NCI-H1930 (cell line): ENCODE results near the gene YAE1.

Source experiments
- DNase-seq, 2 experiments: peaks; one replicate each; lab custom pipeline; 2025; lab: John Stamatoyannopoulos, UW

Gene YAE1

DNA sequence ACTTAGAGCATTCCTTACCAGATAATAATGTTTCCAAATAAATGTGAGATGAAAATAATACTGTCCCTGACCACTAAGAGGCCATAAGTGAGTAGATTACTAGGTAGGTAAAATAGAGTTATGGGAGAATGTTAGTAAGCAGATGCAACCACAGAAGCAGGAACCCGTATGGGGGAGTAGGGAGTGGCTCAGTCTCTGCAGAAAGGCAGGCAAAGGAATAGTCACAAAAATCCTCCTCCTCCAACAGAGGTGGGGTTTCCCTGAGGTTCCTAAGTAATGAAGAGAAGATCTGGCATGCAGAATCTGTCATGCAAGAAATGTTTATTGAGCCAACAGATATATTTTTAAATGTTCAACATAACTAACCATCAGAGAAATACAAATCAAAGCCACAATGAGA lies 9.0 kb upstream of the YAE1 start:
- no peak for DNase-seq

DNA sequence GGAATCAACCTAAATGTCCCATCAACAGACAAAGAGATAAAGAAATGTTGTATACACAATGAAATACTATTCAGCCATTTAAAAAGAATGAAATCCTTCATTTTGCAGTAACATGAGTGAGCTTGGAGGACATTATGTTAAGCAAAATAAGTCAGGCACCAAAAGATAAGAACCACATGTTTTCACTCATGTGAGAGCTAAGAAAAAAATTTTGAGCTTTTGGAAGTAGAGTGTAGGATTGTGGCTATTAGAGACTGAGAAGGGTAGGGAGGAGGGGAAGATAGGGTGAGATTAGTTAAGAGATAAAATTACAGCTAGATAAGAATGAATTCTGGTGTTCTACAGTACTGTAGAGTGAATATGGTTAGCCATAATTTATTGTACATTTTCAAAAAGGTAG lies 8.3 kb upstream of the YAE1 start:
- no peak for DNase-seq

DNA sequence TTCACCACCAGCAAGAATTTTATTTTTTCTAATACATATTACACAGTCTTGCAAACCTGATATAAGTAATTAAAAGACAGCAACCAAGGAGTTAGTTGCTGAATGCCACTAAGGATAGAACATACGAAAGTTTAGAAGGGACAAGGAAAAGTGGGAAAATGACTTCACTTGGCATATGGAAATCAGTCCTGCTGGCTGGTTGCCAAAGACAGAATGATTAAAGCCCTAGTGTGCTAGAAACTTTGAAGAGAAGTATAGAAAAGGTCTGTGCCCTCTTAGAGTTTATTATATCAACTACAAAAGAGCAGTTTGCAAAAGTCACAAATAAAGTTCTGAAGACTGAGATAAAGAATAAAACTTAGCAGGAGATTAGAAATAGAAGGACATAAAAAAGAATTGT lies 5.8 kb upstream of the YAE1 start:
- no peak for DNase-seq

GRCh38 chr7:39560997-39561396 lies 5.2 kb upstream of the YAE1 start:
- DNase-seq = no peak

DNA sequence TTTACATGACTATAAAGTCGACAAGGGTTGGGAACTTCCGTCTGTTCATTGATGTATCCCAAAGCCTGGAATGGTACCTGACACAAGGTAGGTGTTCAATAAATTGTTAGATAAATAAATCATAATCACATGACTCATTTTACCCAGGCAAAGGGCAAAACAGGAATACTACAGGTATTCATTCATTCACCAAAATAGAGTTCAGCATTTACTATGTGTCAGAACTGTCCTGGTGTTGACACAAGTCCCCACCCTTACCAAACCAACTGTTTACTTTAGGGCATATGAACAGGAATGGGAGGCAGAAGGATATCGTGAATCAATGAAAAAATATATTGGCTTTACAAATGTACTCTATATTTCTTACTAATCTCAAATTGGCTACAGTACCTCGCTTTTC lies 666 bp upstream of the YAE1 start:
- no peak for DNase-seq

DNA sequence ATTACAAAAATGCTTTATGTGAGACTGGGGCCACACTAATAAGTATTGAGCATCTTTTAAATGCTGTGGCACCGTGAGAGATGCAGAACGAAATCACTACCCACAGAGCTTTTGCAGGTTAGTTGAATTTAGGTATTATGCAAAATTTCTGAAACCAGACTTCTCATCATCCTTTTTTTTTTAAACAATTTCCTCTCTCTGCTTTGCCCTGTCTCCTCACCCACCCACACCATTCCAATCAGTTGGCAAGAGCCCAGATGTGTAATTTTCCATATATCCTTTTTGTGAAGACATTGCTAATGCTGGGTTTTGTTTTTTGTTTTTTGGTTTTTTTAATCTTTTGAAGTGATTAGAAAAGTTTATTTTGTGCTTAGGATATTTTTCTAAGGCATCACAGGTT lies 1.1 kb downstream of the YAE1 start:
- no peak for DNase-seq

DNA sequence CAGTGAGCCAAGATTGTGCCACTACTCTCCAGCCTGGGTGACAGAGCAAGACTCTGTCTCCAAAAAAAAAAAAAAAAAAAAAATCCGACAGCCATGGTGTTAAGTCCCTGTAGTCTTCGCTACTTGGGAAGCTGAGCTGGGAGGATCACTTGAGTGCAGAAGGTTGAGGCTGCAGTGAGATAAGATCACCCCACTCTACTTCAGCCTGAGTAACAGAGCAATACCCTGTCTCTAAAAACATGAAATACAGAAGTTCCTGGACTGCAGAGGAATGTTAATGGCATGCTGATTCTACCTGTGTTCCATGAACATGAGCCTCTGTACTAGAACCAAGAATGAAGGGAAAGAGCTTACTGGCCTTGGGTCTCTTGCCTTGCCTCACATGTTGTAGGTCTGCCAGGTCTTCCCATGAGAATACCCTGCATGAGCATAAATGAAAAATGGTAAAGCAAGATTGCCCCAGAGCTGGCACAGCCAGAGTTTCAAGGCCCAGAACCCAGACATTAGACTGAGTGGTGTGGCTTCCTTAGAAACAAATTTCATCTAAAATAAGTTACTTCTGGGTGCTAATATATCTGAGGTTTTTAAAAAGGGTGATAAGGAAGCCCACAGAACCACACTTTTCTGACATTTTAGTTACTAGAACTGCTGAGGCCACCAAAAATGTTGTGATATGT lies 8.6 kb downstream of the YAE1 start:
- DNase-seq = no peak

DNA sequence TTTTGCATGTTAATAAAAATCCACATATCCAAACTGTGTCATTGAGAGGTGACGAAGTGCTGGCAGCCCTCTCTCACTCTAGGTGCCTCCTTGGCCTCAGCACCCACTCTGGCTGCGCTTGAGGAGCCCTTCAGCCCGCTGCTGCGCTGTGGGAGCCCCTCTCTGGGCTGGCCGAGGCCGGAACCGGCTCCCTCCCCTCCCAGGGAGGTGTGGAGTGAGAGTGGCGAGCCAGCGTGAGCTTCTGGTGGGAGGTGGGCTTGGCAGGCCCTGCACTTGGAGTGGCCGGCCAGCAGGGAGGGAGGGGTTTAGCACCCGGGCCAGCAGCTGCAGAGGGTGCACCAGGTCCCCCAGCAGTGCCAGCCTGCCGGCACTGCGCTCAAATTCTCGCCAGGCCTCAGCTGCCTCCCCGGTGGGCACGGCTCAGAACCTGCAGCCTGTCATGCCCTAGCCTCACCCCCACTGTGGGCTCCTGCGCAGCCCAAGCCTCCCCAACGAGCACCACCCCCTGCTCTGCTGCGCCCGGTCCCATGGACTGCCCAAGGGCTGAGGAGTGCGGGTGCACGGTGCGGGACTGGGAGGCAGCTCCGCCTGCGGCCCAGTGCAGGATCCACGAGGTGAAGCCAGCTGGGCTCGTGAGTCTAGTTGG lies 11.1 kb downstream of the YAE1 start:
- no peak for DNase-seq

- DNase-seq = peak; percentile 75 to 82
Measured at GRCh38 chr7:39580149-39580874, 14.1 kb downstream of the YAE1 start.

DNA sequence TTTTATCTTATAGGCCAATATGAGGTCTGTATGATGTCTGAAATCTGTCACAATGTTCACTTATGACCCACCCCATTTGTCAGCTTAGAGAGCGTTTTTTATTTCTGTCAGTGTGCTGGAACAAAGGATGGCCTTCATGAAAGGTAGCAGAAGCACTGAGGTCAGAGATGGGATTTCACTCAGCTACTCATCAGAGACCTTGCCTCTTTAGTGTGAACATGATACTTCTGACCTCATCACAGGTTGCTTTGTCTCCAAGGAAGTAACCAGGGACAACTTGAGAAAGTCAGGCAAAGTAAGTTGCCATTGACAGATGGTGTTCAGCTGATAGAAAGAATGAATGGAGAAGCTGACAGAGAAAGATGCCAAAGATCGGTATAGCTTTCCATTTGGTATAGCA lies 16.3 kb downstream of the YAE1 start:
- DNase-seq = no peak

DNA sequence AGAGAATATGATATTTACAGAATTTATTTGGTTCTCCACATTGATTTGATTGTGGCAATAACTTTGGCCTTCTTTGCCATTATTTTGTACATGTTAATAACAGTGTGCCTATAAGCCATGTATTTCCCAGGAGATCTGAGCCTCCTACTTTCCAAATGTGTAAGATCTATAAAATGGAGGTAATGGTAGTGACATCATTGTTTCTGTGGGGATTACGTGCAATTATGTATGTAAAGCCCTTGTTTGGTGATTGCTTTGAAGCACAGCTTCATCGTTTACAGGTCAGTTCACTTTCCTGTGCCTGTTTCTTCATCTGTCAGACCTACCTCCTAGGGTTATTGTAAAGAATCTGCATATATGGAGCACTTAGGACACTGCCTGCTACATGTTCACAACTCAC lies 17.3 kb downstream of the YAE1 start:
- no peak for DNase-seq

DNA sequence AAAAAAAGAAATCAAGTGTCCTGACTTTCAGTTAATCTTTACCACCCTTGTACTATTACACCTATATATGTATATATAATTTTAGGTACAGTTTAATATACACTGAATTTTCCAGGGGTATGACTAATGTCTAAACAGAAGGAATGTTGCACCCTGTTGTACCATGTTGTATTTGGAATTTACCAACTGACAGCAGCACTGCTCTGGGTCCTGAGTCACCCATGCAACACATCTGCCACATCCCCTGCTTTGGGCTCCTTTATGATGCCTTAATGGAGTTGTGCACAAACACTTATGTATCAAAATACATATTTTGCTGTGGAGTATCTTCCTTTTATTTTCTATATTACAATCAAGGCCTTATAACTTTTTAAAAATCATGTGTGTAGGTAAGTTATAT lies 21.2 kb downstream of the YAE1 start:
- DNase-seq = no peak

DNA sequence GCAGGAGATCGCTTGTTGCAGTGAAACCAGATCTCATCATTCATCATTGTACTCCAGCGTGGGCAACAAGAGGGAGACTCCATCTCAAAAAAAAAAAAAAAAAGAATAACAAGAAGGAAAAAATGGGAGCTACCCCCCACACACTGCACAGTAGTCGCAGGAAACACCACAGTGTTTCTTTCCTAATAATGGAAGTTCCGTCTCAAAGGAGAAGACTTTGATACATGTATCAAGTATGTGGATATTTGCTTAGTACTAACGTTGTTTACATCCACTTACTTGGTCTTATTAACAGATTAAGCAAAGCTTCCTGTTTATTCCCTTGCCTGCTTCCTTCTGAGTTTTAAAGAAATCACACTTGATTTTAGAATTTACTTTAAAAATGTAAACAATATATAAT lies 22.2 kb downstream of the YAE1 start:
- no peak for DNase-seq

DNA sequence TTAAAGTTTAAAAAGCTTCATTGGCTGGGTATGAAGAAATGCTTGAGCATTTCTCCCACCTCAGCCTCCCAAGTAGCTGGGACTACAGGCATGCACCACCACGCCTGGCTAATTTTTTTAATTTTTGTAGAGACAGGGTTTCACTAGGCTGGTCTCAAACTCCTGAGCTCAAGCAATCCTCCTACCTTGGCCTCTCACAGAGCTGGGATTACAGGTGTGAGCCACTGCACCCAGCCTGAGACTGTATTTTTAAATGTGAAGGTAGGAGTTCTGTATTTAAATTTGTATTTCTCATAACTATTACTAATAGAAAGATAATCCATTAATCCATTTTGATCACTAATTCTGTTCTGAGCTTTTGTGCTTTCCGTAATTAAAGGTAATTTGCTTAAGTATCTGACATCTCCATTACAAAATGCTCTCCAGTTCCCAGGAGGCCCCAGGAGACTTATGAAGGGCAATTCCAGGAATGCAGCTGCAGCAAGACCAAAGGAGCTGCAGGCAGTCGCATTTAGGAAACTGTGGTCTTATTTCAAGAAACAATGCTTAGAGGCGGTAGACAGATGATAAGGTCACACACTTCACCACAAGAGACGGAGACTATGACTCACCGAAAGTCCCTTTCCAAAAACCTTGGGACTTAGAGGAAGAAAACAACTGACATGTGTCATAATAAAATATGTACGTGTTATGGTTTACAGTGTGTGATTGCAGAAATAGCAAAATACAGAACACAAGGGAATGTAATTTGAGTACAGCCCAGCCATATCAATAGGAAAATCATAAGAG lies 23.3 kb downstream of the YAE1 start:
- DNase-seq = peak; percentile 68 to 72

- DNase-seq = no peak
Measured at GRCh38 chr7:39592586-39592985, 26.4 kb downstream of the YAE1 start.

DNA sequence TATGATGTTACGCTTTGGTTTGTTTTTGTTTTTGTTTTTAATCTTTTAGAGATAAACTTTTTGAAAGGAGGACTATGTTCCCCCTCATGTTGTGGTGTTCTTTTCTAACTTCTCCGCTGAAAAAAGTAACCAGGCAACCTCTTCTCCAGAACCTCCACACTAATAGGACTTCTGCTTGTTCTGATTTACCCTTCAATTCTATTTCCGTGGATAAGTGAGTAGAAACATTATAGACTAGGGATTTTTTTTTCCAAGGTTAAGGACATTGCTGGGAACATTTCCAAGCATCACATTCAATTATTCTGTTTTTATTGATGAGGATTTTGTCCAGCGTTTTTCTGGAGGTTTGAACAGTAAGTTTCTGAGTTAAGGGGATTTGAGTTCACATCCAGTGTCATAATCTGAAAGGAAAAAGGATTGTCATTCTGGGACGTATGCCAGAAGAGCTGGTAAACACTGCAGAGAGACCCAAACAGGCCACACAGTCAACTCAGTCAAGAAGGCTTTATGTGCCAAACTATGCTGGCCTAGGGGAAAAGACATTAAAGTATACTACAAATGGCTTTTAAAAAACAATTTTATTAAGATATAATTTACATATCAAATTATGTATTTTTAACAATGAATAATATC lies 28.9 kb downstream of the YAE1 start:
- DNase-seq = peak in 1 of 2 experiments; percentile 7

DNA sequence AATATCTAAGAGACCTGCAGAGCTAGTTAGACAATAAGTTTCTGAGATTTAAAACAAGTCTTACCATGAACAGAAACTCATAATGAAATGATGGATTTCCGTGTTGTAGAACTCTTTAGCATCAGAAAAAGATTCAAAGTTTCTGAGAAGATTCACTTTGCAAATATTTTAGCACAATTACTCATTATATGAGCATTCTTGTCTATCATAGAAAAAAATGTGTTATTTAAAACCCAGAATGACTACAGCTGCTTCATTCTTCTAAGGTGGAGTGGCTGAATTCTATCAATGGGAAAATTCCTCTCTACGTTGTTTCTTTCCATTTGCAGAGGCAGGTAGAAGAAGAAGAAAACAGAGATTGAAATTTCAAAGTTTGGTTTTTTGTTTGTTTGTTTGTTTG lies 36.1 kb downstream of the YAE1 start:
- no peak for DNase-seq

DNA sequence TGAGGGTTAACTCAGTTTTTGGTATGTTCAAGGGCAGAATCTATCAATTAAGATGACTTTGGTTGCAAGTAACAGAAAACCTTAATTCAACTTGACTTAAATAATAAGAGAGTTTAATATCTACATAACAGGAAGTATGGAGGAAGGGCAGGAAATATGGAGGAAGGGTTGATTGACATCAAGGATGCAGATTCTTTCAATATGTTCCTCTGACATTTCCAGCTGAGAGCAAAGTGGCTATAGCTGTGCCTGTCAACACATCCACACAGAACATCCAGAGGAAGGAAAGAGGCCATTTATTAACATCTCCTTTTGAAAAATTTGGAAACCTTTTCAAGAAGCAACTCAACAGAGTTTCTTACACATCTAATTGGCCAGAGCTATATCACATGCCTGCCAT lies 37.7 kb downstream of the YAE1 start:
- DNase-seq = no peak

GRCh38 chr7:39605087-39605486 lies 38.9 kb downstream of the YAE1 start:
- no peak for DNase-seq

- no peak for DNase-seq
Measured at GRCh38 chr7:39606352-39606751, 40.1 kb downstream of the YAE1 start.

DNA sequence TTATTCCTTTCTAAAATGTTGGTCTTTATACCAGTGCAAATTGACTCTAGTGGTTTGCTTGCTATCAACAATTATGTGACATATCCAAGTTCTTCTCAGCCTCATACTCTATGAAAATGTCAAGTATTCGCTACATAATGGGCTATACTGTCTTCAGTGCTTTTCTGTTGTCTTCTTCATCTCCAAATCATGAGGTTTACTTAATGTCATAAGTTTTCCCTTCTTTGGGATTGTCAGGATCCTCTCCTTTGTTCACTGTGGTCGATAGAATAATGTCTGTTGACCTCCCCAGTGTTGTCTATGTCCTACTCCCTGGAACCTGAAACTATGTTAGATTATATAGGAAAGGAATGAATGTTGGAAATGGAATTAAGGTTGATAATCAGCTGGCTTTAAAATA lies 40.7 kb downstream of the YAE1 start:
- DNase-seq = no peak

DNA sequence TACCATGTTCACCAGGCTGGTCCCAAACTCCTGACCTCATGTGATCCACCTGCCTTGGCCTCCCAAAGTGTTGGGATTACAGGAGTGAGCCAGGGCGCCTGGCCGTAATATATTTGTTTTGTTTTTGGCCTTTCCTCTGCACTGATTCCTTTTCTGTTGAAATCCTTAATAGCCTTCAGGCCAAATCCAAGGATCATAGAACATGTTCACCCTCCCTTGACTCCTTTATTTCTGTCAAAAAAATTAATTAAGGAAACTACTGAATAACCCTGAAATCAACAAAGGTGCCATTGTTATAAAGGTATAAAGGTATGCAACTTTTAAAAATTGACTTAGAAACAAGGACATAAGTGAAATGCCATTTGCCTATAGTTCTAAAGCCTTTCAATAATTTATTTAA lies 41.7 kb downstream of the YAE1 start:
- DNase-seq = no peak
